ENCODE measurements around the gene ALDH1A2. TPM values are rescaled to one million over a fixed set of nuclear protein-coding genes. Genes with fewer than 3 reads are reported as not detected.

ALDH1A2 gene
- polyA plus RNA-seq, 1 experiment, result 0.68 TPM

DNA sequence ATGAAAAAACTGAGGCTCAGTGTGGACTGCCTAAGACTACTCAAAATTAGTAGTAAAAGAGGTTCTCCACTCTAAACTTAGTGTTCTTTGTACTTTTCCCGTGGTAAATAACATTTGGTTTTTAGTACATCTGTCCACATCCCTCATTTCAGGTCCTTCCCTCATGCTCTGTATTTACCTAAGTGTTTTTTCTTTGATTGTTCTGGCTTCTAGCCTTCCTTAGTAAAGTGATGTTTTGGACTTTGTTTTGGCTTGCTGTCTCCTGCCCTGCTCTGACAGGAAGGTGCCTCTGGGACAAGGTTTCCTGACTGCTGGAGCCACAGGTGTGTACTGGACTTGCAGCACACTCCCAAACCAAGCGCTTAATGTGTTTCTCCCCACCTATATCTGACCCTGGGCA lies 29.9 kb upstream of the ALDH1A2 start:
- ChIA-PET POLR2A (no interaction called here), CTCF (no interaction called here)
- no peak overlapping the region for H3K4me3 ChIP-seq (ENCODE audit: low read depth, low read length)
- TF ChIP-seq, protein P1, sequence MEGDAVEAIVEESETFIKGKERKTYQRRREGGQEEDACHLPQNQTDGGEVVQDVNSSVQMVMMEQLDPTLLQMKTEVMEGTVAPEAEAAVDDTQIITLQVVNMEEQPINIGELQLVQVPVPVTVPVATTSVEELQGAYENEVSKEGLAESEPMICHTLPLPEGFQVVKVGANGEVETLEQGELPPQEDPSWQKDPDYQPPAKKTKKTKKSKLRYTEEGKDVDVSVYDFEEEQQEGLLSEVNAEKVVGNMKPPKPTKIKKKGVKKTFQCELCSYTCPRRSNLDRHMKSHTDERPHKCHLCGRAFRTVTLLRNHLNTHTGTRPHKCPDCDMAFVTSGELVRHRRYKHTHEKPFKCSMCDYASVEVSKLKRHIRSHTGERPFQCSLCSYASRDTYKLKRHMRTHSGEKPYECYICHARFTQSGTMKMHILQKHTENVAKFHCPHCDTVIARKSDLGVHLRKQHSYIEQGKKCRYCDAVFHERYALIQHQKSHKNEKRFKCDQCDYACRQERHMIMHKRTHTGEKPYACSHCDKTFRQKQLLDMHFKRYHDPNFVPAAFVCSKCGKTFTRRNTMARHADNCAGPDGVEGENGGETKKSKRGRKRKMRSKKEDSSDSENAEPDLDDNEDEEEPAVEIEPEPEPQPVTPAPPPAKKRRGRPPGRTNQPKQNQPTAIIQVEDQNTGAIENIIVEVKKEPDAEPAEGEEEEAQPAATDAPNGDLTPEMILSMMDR (IDR thresholded peaks at IDR 0.05; ENCODE audit: low read depth, low read length), result no peak
- H3K9me3 ChIP-seq (ENCODE audit: control insufficient read depth, insufficient read depth, low read length), result no peaks in the 10 kb centered on the region
- no peak for DNase-seq (ENCODE audit: low read depth, low spot score)
- no peaks in the 10 kb centered on the region for H3K27me3 ChIP-seq (ENCODE audit: control insufficient read depth, insufficient read depth, low read length)
- H3K27ac ChIP-seq (ENCODE audit: low read depth, low read length), result no peak overlapping the region

DNA sequence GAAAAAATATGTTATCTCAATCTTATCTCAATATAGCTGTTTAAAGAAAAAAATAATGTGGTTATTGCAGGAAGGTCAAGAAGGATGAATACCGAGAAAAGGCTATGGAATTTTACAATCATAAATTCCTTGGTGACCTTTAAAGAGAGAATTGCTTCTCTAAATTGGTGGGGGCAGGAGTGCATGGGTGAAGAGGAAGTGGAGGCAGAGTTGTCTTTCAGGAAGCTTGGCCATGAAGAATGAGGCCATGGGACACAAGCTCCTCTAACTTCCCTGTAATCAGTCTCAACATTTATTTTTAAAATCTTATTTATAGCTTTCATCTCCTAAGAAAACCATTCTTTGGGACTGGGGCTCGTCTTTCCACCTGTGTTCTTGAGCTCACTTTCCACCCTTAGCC lies 22.4 kb upstream of the ALDH1A2 start:
- POLR2A ChIA-PET, result no interaction called here
- Histone ChIP-seq H3K27ac (ENCODE audit: low read depth, low read length) (no peak overlapping the region), H3K4me3 (ENCODE audit: low read depth, low read length) (no peak overlapping the region), H3K9me3 (ENCODE audit: control insufficient read depth, insufficient read depth, low read length) (no peaks in the 10 kb centered on the region), H3K27me3 (ENCODE audit: control insufficient read depth, insufficient read depth, low read length) (no peaks in the 10 kb centered on the region)
- CTCF ChIA-PET, result interaction anchor here (1.1 to 2.6 kb wide), 2 partner anchors 17 to 227 kb away, joined by 4 to 22 read pairs; no protein-coding TSS in a partner anchor
- TF ChIP-seq, protein P1 (IDR thresholded peaks at IDR 0.05; ENCODE audit: low read depth, low read length), result no peak
- DNase-seq (ENCODE audit: low read depth, low spot score), result no peak

GRCh38 chr15:58086491-58086890 lies 21.0 kb upstream of the ALDH1A2 start:
- no peak overlapping the region for H3K27ac ChIP-seq (ENCODE audit: low read depth, low read length)
- no peak overlapping the region for H3K4me3 ChIP-seq (ENCODE audit: low read depth, low read length)
- no peaks in the 10 kb centered on the region for H3K9me3 ChIP-seq (ENCODE audit: control insufficient read depth, insufficient read depth, low read length)
- H3K27me3 ChIP-seq (ENCODE audit: control insufficient read depth, insufficient read depth, low read length), result no peaks in the 10 kb centered on the region
- DNase-seq (ENCODE audit: low read depth, low spot score), result no peak
- TF ChIP-seq, protein P1 (IDR thresholded peaks at IDR 0.05; ENCODE audit: low read depth, low read length), result no peak
- ChIA-PET POLR2A (no interaction called here), CTCF (interaction anchor here (2.6 kb wide), 1 partner anchor 16 kb away, joined by 22 read pairs; no protein-coding TSS in a partner anchor)

DNA sequence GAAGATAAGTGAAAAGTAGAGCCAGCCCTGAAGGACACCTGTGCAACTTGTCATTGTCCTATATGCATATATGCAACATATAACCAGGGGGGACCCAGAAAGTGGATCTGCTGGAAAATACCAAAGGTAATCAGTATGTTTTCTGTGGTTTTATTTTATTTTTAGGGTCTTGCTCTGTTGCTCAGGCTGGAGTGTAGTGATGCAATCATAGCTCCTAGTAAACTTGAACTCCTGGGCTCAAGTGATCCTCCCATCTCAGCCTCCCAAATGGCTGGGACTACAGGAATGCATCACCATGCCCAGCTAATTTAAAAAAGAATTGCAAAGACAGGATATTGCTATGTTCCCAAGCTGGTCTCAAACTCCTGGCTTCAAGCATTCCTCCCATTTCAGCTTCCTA lies 18.0 kb upstream of the ALDH1A2 start:
- ChIA-PET CTCF (interaction anchor here (1.8 to 2.8 kb wide), 2 partner anchors 12 to 17 kb away, joined by 7 to 21 read pairs; partner anchors contain the start of gene ALDH1A2), POLR2A (no interaction called here)
- TF ChIP-seq, protein P1 (IDR thresholded peaks at IDR 0.05; ENCODE audit: low read depth, low read length), result no peak
- Histone ChIP-seq H3K9me3 (ENCODE audit: control insufficient read depth, insufficient read depth, low read length) (no peaks in the 10 kb centered on the region), H3K27me3 (ENCODE audit: control insufficient read depth, insufficient read depth, low read length) (no peaks in the 10 kb centered on the region), H3K4me3 (ENCODE audit: low read depth, low read length) (no peak overlapping the region), H3K27ac (ENCODE audit: low read depth, low read length) (no peak overlapping the region)
- no peak for DNase-seq (ENCODE audit: low read depth, low spot score)

- H3K9me3 ChIP-seq (ENCODE audit: control insufficient read depth, insufficient read depth, low read length), result no peaks in the 10 kb centered on the region
- no peaks in the 10 kb centered on the region for H3K27me3 ChIP-seq (ENCODE audit: control insufficient read depth, insufficient read depth, low read length)
- no peak overlapping the region for H3K4me3 ChIP-seq (ENCODE audit: low read depth, low read length)
- POLR2A ChIA-PET, result no interaction called here
- no peak overlapping the region for H3K27ac ChIP-seq (ENCODE audit: low read depth, low read length)
- no peak for DNase-seq (ENCODE audit: low read depth, low spot score)
- CTCF ChIA-PET, result interaction anchor here (0.6 kb wide), 1 partner anchor 38 kb away, joined by 3 read pairs; no protein-coding TSS in a partner anchor
- TF ChIP-seq, protein P1 (IDR thresholded peaks at IDR 0.05; ENCODE audit: low read depth, low read length), result no peak
Measured at GRCh38 chr15:58081891-58082290, 16.4 kb upstream of the ALDH1A2 start.
